ENCODE data around the gene CDC25A.

CDC25A gene

DNA sequence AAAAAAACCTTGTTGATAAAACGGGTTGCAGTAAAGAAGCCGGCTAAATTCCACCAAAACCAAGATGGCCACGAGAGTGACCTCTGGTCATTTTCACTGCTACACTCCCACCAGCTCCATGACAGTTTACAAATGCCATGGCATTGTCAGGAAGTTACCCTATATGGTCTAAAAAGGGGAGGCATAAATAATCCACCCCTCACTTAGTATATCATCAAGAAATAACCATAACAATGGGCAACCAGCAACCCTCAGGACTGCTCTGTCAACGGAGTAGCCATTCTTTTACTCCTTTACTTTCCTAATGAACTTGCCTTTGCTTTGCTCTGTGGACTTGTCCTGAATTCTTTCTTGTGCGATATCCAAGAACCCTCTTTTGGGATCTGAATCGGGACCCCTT, 14.4 kb upstream of the CDC25A start:
- no peak for DNase-seq (ENCODE audit: low spot score)
- TF ChIP-seq, protein P1, sequence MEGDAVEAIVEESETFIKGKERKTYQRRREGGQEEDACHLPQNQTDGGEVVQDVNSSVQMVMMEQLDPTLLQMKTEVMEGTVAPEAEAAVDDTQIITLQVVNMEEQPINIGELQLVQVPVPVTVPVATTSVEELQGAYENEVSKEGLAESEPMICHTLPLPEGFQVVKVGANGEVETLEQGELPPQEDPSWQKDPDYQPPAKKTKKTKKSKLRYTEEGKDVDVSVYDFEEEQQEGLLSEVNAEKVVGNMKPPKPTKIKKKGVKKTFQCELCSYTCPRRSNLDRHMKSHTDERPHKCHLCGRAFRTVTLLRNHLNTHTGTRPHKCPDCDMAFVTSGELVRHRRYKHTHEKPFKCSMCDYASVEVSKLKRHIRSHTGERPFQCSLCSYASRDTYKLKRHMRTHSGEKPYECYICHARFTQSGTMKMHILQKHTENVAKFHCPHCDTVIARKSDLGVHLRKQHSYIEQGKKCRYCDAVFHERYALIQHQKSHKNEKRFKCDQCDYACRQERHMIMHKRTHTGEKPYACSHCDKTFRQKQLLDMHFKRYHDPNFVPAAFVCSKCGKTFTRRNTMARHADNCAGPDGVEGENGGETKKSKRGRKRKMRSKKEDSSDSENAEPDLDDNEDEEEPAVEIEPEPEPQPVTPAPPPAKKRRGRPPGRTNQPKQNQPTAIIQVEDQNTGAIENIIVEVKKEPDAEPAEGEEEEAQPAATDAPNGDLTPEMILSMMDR (IDR thresholded peaks at IDR 0.05; ENCODE audit: borderline replicate concordance, control extremely low read depth, extremely low read depth, insufficient read depth, missing control alignments), result no peak
- in situ Hi-C loops (cut with MboI; ENCODE audit: low sequenced_read_pairs, unreplicated experiment), result no loop called here

DNA sequence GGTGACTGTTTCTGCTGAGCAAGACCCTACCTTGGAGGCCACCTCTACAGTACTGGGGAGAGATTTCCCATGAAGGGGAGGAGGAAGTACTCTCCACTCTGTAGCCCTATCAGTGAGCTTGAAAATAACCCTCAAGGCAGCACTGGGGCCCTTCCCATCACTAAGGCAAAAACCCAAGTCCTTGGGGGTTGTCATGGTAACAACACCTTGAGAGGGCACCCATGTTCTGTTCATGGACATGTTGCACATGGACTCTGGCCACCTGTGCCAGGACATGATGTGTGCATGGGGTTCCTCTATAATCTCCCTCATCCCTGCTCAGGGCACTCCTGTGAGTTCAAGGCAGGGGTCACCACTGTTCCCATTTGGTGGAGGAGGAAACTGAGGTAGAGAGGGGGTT, 10.9 kb upstream of the CDC25A start:
- TF ChIP-seq, protein P1 (IDR thresholded peaks at IDR 0.05; ENCODE audit: borderline replicate concordance, control extremely low read depth, extremely low read depth, insufficient read depth, missing control alignments), result no peak
- DNase-seq (ENCODE audit: low spot score), result no peak
- in situ Hi-C loops (cut with MboI; ENCODE audit: low sequenced_read_pairs, unreplicated experiment), result loop anchor here (10.0 kb wide), 1 partner anchor 196 kb away; no protein-coding TSS in a partner anchor

DNA sequence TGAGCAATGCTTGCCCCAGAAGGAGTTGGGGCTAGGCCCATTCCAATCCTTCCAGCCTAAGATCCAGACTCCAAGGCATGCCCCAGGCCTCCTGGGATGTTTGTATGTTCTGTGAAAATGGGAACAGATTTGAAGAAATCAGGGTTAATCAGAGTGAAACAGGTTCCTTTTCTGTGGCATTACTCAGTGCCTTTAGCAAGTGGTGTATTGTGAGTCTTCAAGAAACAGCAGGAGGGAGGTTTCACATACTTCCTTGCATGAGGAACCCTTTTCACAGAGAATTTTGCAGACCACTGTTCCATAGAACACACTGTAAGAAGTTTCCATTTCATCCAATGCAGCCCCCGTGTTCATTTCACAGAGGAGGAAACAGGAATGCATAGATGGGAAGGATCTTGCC, 8.4 kb upstream of the CDC25A start:
- TF ChIP-seq, protein P1 (IDR thresholded peaks at IDR 0.05; ENCODE audit: borderline replicate concordance, control extremely low read depth, extremely low read depth, insufficient read depth, missing control alignments), result no peak
- in situ Hi-C loops (cut with MboI; ENCODE audit: low sequenced_read_pairs, unreplicated experiment), result loop anchor here (10.0 kb wide), 1 partner anchor 198 kb away; no protein-coding TSS in a partner anchor

DNA sequence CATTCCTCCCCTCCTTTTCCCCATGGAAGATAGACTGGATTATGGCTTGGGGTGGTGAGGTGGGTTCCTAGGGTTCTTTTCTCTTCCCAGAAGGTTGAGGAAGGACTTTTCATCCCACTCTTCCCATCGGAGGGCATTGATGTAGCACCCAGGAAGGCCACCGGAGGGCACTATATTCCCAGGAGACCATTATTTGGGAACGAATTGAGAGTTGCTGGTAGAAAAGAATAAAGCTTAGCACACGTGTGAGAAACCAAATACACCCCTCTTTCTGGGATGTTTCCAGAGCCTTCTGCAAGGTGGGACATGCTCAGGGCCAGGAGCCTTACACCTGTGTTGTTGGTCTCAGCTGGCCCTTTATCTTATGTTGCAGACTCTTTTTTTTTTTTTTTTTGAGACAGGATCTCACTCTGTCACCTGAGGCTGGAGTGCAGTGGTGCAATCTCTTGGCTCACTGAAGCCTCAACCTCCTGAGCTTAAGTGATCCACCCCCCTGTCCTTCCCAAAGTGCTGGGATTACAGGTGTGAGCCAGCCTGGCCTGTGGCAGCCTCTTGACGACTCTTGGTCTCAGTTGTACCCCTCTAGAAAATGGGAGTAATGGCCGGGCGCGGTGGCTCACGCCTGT, 6.3 kb upstream of the CDC25A start:
- DNase-seq (ENCODE audit: low spot score), result peak; percentile 74
- TF ChIP-seq, protein P1 (IDR thresholded peaks at IDR 0.05; ENCODE audit: borderline replicate concordance, control extremely low read depth, extremely low read depth, insufficient read depth, missing control alignments), result peak; percentile 83
- in situ Hi-C loops (cut with MboI; ENCODE audit: low sequenced_read_pairs, unreplicated experiment), result loop anchor here (10.0 kb wide), 1 partner anchor 200 kb away; no protein-coding TSS in a partner anchor

More for the DNA sequence above, 8.4 kb upstream of the CDC25A start:
- DNase-seq (ENCODE audit: low spot score), result no peak

DNA sequence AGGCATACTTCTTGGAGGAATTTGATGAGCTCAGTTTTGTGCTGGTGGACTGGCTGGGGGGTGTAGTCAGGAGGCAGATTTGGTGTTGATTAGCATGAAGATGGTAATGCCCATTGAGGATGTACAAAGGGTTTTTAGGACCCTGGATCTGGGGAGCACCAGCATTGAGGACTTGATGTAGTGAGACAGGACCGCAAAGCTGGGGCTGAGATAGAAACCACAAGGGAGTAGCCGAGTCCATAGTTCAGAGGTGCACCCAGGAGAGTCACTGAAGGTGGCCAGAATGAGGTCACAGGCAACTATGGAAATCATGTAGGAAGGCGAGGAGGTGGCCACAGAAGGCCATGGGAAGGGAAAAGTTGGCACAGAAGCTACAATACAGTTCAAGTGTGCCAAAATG, 2.7 kb upstream of the CDC25A start:
- in situ Hi-C loops (cut with MboI; ENCODE audit: low sequenced_read_pairs, unreplicated experiment), result loop anchor here (10.0 kb wide), 1 partner anchor 204 kb away; no protein-coding TSS in a partner anchor

DNA sequence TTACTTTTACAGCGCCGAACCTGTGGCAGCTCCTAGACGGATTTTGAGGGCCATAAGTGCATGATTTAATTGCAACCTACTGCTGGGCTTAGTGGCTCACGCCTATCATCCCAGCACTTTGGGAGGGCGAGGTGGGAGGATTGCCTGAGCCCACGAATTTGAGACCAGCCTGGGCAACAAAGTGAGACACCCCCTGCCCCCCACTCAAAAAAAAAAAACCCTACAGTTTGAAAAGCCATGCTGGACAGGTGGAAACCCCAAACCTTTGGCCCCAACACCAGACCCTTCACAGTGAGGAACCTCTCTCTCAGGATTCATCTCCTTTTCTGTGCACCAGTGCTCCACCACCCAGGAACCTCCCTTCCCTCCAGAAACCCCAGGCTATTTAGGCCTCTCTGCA, 1.1 kb upstream of the CDC25A start:
- no peak for DNase-seq (ENCODE audit: low spot score)
- in situ Hi-C loops (cut with MboI; ENCODE audit: low sequenced_read_pairs, unreplicated experiment), result no loop called here
- TF ChIP-seq, protein P1 (IDR thresholded peaks at IDR 0.05; ENCODE audit: borderline replicate concordance, control extremely low read depth, extremely low read depth, insufficient read depth, missing control alignments), result no peak

More for the DNA sequence above, 2.7 kb upstream of the CDC25A start:
- TF ChIP-seq, protein P1 (IDR thresholded peaks at IDR 0.05; ENCODE audit: borderline replicate concordance, control extremely low read depth, extremely low read depth, insufficient read depth, missing control alignments), result no peak
- no peak for DNase-seq (ENCODE audit: low spot score)
